ENCODE measurements around the gene GREM2.

The GREM2 gene

DNA sequence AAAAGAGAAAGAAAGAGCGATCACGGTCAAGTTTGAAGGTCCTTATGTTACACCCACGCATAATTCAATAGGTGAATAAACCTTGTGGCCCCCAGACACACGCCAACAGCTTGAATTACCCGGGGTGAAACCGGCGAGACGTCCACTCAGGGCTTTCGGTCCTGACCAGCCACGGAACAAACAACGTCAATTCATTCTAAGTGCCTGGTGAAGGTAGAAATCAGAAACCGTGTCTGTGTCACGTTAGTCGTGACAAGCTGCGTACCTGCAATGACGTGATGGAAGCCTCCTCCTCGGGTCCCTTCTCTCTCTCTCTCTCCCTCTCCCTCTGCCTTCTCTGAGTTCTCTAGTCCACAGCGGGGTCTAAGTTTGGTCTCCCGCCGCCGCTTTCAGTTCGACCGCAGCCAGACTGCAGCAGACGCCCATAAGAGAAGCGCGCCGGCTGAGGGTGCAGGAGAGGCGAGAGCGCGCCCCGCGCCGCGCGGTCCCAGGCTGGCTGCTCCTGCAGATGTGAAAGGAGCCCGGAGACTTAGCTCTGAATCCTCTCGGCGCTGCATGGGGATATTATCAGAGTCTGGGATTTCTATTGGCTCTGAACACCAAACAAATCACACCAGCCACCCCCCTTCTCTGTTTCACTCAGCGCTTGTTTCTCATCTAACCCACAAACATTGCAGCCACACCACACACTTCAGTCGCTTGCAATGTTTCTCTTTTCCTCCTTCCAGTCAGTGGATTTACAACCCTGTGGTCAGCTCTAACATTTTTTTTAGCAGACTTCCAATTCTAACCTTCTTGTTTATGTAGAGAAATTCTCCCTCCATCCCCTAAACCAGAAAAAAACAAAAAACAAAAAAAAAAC, at the start of gene GREM2:
GREM2 (minus strand) TSS at position 537 of the 862 bp plus-strand sequence. CDS start 118,680 bp downstream, outside the sequence.
- no peak for DNase-seq (ENCODE audit: low read depth in 1 of 2, low spot score in 1 of 2)

DNA sequence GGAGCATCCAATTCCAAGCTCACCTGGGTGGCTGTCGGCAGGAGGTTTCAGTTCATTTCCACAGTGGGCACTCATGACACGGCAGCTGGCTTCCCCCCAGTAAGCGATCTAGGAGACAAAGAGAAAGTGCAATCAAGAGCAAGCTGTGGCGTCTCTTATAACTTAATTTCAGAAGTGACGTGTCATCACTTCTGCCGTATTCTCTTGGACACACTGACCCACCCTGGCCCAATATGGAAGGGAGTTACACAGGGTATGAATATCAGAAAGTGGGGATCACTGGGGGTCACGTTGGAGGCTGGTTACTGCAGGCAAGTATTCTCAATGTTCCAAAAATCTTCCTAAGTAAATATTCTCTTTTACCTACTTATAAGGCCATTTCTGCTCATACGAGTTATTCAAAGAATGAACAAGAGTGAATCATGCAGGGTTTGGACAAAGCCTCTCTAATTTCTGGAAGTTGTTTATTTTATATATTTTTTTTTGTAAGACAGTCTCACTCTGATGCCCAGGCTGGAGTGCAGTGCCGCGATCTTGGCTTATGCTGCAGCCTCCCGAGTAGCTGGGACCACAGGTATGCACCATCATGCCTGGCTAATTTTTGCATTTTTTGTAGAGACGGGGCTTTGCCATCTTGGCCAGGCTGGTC, 46.5 kb upstream of the GREM2 start:
- DNase-seq (ENCODE audit: low read depth in 1 of 2, low spot score in 1 of 2) = no peak

DNA sequence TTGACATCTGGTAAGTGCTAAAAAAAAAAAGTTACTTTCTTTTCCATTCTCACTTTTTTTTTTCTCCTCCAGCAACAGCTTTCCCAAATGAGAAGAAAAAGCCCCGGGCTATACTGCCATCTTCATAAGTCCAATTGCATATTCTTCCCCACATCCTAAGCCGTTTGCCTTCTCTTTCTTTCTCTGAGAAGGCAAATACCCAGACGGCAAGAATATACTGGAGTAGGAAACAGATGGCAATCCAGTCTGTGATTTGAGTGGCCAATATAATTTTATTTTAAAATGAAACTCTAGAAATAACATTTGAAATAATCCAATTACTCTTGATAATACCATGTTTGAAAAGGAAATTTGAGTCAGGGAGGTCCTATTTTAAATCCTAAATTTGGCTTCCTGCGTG, 44.6 kb upstream of the GREM2 start:
- no peak for DNase-seq (ENCODE audit: low read depth in 1 of 2, low spot score in 1 of 2)

DNA sequence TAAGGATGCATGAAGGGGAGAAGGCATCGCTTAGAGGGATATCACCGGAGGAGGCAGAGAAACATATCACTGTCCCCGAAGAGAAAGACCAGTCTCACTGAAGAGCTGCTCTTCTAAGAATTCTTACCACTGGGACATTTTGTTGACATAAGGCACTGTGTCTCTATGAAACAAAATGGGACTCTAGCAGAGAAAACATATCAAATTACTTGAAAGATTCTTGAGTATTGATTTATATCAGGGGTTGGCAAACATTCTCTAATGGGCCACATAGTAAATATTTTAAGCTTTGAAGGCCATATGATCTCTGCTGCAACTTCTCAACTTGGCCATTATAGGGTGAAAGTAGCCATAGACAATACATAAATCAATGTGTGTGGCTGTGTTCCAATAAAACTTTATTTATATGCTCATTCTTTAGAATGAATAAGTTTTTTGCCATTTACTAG, 41.0 kb upstream of the GREM2 start:
- no peak for DNase-seq (ENCODE audit: low read depth in 1 of 2, low spot score in 1 of 2)

DNA sequence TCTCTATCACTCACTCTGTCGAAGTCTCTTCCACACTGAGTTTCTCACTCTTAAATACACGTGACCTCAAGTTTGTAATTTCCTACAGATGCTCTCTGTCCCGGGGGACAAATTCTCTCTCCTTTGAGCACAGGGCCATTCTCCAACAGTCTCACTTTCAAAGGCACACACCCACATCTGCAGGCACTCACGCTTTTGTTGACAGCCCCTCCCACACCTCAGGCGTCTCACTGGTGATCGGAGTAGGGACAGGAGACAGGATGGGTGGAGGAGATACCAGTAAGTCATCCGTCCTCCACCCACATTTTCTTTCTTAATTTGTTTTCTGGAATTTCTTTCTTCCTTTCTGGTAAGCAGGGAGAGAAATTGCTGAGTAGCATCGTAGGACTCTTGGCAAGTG, 40.6 kb upstream of the GREM2 start:
- no peak for DNase-seq (ENCODE audit: low read depth in 1 of 2, low spot score in 1 of 2)

DNA sequence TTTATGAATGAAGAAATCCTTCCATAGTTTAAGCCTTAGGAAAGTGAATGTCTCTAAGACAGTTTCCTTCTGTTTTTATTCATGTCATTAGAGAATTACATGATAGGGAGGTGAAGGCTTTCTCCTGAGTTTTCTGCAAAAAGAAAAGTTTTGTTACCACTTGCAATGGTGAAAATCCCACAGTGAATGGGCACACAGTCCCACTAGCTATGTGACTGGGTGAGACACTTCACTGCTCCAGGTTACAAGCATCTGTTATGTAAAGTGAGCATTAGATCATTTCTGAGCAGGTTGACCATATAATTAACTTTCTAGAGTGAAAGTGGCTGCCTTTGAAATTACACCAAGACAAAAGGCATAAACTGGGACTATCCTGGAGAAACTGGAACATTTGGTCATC, 38.9 kb upstream of the GREM2 start:
- no peak for DNase-seq (ENCODE audit: low read depth in 1 of 2, low spot score in 1 of 2)

DNA sequence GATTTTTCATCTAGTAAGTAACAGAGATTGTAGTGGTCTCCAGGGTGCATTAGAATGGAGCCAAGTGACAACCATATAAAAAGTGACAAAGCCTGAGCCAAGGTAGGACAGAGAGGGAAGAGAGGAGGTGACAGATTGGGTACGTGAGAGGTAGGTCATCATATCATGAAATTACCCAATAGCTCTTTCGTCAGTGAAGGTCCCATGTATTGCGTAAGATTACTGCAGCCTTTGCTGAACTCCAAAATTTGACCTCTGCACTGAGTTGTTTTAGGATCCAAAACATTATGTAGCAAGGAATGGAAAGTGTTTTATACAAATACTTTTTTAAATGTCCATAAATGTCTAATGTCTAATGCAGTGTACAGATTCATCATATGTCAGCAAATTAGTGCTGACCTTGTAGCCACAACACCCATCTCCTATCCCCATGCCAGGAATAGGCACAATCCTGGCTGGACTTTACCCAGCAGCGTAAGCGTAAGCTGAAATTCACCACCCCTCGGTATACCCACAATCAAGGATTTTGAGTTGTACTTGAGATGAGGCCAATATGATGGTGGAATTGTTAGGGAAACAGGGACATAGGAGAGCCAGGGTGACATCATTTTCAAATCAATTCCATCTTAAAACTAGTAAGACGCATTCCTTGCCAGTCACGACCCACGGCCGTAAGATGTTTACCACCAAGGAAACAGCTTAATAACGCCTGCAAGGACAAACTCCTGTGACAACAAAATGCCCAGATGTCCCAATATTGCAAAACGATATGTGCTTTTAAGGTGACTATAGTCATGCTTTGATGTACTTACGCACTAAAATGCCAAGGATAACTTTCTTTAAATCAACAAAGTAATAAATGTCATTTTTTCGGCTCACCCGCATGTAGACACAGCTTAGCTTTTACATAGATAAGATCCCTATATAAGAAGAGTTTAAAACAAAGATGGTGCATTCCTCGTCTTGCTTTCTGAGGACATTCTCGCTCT, 38.1 kb upstream of the GREM2 start:
- DNase-seq (ENCODE audit: low read depth in 1 of 2, low spot score in 1 of 2) = no peak

DNA sequence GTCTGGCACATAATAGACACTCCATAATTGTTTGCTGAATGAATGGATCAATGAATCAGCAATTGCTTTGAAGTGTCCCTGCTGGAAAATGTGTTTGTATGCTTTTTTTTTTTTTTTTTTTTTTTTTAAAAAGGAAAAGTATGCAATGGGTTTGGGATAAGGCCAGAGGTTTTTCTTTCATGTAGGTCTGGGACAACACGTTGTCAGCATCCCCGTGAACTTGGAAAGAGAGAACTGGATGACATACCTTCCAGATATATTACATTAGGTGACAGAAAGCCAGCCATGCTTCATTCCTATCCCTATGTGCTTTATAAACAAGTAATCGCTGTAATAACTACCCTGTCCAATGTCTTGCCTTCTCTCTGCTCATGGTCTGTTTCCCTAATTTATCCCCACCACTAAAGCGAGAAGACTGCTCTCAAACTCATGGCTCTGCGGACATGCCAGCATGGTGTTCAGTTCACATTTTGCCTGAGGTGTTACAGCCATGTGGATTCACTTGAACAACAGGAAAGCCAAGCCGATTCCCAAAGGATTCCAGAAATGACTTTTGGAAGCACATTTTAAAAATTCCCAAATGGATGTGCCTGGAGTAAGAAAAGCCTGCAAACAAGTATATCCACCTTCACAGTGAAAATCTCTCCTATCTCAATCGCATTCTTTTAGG, 34.8 kb upstream of the GREM2 start:
- DNase-seq (ENCODE audit: low read depth in 1 of 2, low spot score in 1 of 2) = no peak

DNA sequence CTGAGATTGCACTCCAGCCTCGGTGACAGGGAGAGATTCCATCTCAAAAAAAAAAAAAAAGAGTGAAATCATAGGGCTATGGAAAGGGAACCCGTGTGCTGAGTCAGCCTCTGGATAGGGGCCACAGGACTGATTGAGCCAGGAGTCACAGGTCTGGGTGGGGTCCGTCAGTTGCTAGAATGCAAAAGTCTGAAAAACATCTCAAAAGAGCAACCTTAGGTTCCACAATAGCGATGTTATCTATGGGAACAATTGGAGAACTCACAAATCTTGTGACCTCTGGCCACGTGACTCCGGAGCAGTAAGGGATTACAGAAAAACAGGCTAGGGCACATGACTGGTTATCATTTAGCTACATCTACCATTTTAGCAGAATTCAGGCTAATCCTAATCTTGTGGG, 32.8 kb upstream of the GREM2 start:
- DNase-seq (ENCODE audit: low read depth in 1 of 2, low spot score in 1 of 2) = no peak

DNA sequence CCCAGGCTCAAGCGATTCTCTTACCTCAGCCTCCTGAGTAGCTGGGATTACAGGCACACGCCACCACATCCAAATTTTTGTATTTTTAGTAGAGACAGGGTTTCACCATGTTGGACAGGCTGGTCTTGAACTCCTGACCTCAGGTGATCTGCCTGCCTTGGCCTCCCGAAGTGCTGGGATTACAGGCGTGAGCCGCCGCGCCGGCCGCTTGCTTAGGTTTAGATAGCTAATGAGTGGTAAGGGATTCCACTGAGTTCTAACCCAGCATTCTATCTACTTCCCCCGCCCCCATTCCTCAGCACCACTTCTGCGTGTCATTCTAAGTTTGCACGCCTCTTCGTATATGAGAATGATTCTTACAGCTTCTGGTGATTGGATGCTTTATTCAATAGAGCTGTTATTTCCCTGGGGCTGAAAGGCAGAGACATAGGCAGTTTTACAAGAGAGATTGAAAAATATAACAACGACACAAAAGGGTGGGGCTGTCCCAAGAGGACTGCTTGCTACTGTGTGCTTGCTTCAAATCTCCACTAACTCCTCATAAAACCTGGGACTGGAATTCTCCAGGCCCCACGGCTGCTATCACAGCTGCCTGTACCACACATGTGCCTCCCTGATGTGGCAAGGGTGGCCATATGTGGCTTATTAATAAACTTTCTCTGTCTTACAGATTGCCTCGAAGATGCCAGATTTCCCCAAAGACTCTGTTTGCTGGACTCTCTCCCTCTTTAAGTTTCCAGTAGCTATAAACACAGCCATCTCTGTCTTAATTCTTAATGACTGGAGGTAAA, 23.7 kb upstream of the GREM2 start:
- DNase-seq (ENCODE audit: low read depth in 1 of 2, low spot score in 1 of 2) = no peak

DNA sequence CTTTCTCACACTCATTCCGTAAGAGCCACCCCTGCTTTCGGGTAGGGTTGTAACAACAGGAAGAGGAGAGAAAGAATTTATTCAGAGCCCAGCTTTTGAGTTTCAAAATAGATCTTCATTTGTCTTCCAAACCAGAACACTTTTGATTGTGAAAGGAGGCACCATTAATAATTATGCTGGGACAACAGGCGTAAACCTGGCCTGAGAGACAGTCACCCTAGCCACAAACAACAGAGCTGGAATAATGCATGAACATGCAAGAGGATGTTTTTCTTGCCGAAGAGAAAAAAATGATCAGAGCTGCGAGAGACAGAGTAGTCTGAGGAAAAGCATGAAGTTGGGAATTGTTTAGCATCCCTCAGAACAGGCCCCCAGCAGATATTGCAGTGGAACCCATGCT, 18.5 kb upstream of the GREM2 start:
- no peak for DNase-seq (ENCODE audit: low read depth in 1 of 2, low spot score in 1 of 2)

DNA sequence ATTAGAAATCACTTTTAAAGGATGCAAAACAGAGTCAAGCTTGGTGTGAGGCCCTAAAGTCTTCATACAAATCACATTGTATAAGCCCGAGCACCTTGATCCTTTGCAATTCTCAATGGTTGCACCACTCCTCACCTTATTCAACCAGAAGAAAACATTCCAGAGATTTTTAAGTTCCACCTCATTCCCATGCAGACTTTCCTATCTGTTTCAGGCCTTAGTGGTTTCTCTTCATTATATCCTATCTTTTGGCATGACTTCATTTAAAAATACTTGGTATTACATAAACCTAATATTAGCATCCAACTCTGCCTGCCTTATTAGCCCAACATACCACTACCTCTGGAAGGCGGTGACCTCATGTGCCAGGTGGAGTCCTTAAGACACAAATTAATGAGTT, 9.3 kb upstream of the GREM2 start:
- no peak for DNase-seq (ENCODE audit: low read depth in 1 of 2, low spot score in 1 of 2)

DNA sequence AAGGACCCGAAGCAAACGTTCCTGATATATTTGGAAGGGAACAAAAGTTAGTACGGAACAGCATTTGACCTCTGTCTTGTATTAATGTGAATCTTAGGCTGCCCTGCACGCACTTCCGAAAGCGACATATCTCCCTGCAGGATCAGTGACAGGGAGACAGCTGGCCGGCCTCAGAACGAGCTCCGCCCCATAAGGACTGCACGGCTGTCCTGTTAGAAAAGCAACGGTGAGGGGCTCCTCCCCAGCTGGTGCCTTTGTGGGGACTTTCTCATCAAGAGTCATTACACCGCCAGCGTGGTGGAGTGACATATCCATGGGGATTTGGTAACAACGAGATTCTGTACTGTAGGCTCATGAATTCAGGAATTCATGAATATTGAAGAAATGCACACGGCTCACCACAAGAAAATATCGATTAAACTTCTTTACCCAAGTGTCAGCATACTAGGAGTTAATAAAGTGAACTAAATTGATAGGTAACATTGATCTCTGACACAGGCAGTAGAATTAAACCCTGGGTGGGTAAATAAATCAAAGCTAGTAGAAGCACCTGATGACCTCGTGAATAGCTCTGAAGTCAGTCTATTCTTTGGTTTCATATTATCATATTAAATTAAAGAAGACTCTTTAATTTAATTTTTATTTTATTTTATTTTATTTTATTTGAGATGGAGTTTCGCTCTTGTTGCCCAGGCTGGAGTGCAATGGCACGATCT, 8.1 kb upstream of the GREM2 start:
- no peak for DNase-seq (ENCODE audit: low read depth in 1 of 2, low spot score in 1 of 2)

DNA sequence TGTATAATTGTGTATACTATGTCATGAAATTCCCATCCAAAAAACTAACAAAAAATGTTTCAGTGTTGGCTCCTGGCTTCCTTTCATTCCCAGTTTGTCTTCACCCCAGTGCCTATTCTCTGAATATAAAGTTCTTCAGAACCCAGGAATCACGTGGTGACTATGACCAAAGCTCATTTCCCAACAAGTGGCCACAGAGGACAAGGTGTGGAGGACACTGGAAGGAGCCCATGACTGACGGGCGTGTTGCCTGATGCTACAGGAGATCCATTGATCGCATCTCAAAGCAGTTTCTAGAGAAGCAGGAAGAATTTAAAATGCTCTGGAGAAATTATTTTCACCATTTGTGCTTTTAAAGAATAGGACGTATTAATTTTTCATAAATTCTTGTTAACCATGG, 7.4 kb upstream of the GREM2 start:
- DNase-seq (ENCODE audit: low read depth in 1 of 2, low spot score in 1 of 2) = no peak

DNA sequence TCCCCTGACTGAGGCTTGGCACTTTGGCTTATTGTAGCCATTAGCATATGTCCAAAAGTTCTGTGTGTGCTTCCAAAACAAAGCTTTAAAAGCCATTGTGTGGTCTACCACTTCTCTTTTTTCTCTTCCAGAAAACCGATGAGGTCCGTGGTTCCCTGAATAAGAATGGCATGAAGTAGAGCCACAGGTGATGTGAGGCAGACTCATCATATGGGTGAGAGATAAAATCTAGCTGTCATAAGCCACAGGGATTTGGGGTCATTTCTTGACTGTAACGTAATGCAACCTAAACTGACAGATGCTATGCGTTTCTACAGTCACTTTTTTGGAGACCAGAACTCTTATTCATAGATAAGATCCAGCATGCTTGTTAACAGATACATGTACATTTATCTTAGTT, 7.0 kb upstream of the GREM2 start:
- no peak for DNase-seq (ENCODE audit: low read depth in 1 of 2, low spot score in 1 of 2)

DNA sequence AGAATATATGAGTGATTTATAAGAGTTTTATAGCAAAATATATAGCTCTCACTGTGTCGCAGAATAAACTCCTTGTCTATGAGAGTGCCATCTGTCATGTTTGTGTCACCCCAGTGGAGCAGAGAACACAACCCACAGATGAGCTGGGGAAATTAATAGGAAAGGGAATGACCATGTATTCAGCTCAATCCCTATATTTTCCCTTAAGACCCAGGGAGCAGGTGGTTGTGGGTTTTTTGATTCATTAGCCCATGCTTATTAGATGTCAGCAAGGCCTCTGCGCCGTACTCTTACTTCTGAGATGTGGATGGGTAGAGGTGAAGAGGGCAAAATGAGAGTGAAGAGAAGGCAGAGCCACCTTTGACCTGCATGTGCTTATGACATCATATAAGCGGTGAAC, 4.1 kb upstream of the GREM2 start:
- DNase-seq (ENCODE audit: low read depth in 1 of 2, low spot score in 1 of 2) = no peak

DNA sequence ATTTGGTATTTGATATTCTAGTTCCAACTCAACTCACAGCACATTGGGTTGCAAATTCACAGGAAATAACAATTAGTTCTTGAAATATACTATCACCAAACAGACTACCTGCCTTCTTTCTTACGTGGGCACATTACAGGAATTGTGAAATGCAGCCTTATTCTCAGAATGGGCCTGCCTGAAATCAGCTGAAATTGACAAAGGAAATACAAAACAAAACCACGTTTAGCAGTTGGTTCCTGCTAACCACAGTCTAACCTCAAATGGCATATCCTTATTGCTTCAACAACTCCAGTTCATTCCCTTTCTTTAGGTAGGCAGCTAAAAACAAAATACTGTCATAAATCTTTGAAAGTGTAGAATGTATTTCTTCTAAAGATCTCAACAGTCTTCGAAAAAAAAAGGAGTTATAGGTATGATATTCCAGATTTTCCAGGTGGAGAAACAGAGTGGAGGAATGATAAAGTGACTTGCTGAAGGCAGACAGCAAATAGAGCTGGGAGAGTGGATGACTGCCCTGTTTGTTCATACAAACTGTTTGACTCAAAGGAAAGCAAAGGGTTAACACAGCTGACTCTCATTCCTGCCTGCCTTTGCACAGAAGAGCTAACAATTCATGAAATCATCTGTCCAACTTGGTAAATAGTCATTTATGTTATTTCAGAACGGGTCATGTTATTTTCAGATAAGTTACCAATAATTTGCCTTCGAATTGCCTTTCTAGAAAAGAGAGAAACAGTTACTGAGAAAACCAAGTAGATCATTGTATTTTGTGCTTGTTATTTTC, 1.6 kb upstream of the GREM2 start:
- no peak for DNase-seq (ENCODE audit: low read depth in 1 of 2, low spot score in 1 of 2)

DNA sequence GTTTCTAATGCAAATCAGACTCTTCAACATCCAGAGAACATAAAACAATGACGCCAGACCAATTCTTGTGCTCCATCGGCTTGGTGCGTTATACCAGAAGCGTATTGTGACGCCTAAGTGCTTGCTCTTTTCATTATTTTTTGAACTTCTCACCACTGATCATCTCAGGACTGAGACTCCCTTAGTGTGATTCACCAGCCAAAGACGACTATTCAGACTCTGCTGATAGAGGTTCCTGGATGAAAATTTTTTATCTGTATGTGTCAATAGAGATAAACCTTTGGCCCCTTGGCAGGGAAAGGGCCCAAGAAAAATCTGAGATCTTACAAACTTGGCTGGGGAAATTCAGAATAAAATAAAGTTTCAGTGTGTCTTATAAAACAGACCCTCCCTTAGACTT, 856 bp upstream of the GREM2 start:
- no peak for DNase-seq (ENCODE audit: low read depth in 1 of 2, low spot score in 1 of 2)

DNA sequence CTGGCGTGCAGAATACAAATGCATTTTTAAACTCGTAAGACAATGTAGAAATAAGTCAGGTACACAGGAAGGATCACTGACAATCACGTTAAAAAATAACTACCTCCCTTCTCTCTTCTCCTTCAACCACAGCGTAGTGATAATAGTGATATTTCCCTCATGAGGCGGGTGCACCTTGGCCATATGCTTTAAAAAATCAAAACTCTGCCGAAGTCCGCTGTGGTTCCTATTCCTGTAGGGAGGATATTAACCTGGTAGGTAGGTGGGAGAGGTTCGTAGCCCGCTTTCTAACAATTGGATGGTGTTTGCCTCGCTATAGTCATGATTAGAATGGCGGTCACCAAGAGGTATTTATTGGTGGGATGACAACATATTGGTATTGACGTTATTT, 732 bp downstream of the GREM2 start:
- no peak for DNase-seq (ENCODE audit: low read depth in 1 of 2, low spot score in 1 of 2)

Data from activated T-helper 1 cell treated with anti-CD3 and anti-CD28 coated beads, Interleukin-2, amount 50 U/mL, for 16 hours (primary cell).